Effector memory CD4-positive, alpha-beta T cell (primary cell): ENCODE data around the gene FBXL7.

Experiments used
- DNase-seq, 3 donors: peaks; one replicate each; pipeline ENCODE4 v3.0.0-alpha.2; 2020
- H3K27ac ChIP-seq: 2 replicates; pipeline ENCODE4 v1.7.0; 2013; ENCODE audit warnings: mild to moderate bottlenecking, low read length, moderate library complexity; ENCODE audit not compliant: insufficient read depth, poor library complexity, severe bottlenecking
- H3K27me3 ChIP-seq: replicated peaks from 2 replicates; pipeline ENCODE4 v1.7.0; 2013; ENCODE audit warnings: mild to moderate bottlenecking, low read length; ENCODE audit not compliant: insufficient read depth, control insufficient read depth, poor library complexity, severe bottlenecking
- H3K36me3 ChIP-seq: 2 replicates; pipeline ENCODE4 v1.7.0; 2013; ENCODE audit warnings: mild to moderate bottlenecking, low read length, moderate library complexity; ENCODE audit not compliant: control insufficient read depth, insufficient read depth
- H3K4me1 ChIP-seq: 2 replicates; pipeline ENCODE4 v1.7.0; 2013; ENCODE audit warnings: low read length, mild to moderate bottlenecking; ENCODE audit not compliant: control insufficient read depth, insufficient read depth, poor library complexity, severe bottlenecking
- H3K4me3 ChIP-seq: 2 replicates; pipeline ENCODE4 v1.7.0; 2013; ENCODE audit warnings: low read length, low read depth, mild to moderate bottlenecking; ENCODE audit not compliant: insufficient read depth, poor library complexity, severe bottlenecking
- H3K9me3 ChIP-seq: 2 replicates; pipeline ENCODE4 v1.7.0; 2013; ENCODE audit warnings: mild to moderate bottlenecking, low read length, moderate library complexity; ENCODE audit not compliant: control insufficient read depth

FBXL7 gene

DNA sequence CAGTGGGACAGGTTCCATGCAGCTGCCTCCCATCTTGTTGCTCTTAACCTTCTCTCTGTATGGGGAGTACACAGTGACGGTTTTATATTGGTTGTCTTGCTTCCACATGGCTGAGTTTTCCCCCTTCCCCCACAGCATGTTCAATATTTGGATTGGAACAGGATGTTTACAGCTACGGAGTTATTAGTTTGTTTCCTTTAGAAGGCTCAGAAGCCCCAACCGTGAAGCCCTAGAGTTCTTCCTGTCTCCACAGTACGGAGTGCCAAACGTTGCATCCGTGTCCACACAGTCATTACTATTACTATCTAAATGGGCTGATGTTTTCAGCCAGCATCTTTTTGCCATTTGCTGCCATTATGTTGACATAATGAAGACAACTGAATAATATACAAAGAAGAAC is 402.1 kb downstream of the FBXL7 start:
- Histone ChIP-seq H3K27me3 (no peaks in the 10 kb centered on the region), H3K36me3 (no peaks in the 10 kb centered on the region), H3K4me1 (no peaks in the 10 kb centered on the region), H3K4me3 (no peak overlapping the region), H3K9me3 (no peaks in the 10 kb centered on the region), H3K27ac (no peak overlapping the region)
- DNase-seq: no peak

DNA sequence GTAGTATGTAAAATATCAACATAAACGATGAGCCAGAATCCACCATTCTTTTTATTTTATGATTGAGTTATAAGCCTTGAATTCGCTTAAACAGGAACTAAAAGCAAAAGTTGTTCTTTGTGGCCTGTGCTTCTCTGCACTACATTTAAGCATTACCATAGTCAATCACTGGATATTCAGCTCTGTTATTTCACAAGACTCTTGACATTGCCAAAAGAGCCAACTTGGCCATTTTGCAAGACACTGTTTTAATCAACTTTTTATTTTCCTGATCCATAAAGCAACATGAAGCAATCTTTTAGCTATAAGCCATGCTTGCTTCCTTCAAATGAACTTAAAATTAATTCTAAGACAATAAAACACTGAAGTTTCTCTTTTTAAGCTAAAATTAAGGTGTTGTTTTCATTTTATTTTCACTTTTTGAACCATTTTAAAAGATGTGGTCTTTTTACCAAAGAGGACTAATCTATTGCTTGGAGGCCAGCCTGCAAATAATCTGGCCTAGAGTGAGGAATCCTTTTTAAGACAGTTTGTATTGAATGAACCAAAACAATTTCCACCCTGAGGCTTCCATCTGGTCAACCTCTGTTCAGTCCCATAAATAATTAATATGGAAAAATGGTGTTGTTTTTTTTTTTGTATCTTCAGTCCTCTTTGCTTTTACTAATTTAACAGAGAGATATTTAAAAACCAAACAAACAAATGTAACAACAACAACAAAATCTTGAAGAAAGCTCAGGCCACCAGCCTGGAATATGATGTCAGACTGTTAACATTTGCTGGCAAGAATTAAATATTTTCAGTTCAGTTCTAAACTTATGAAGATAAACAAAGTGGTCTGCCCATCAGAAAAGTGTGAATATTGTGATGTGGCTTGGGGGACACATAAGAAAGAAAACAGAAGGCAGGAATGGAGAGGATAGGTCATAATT is 405.2 kb downstream of the FBXL7 start:
- H3K9me3 ChIP-seq: no peaks in the 10 kb centered on the region
- DNase-seq: no peak
- H3K27me3 ChIP-seq: no peaks in the 10 kb centered on the region
- no peak overlapping the region for H3K4me3 ChIP-seq
- no peak overlapping the region for H3K27ac ChIP-seq
- H3K36me3 ChIP-seq: no peaks in the 10 kb centered on the region
- no peaks in the 10 kb centered on the region for H3K4me1 ChIP-seq

DNA sequence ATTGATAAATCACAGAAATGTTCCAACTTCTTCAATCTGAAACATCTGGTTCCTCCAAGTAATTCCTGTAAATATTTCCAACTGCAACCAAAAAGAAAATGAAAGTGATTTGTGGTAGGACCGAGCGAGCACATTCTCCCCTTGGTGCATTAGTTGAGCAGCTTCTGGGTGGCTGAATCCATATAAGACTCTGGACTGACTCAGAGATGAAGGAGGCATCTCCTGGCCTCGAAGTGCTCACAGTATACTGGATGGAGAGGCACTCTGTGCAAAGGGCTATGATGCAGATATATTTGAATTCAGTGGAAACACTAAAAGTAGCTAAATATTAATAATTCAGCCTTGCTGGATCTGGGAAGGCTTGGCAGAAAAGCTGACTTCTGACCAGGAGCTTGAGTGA is 414.7 kb downstream of the FBXL7 start:
- H3K4me3 ChIP-seq: no peak overlapping the region
- H3K4me1 ChIP-seq: no peaks in the 10 kb centered on the region
- no peaks in the 10 kb centered on the region for H3K9me3 ChIP-seq
- DNase-seq: no peak
- no peak overlapping the region for H3K27ac ChIP-seq
- no peaks in the 10 kb centered on the region for H3K36me3 ChIP-seq
- no peaks in the 10 kb centered on the region for H3K27me3 ChIP-seq

DNA sequence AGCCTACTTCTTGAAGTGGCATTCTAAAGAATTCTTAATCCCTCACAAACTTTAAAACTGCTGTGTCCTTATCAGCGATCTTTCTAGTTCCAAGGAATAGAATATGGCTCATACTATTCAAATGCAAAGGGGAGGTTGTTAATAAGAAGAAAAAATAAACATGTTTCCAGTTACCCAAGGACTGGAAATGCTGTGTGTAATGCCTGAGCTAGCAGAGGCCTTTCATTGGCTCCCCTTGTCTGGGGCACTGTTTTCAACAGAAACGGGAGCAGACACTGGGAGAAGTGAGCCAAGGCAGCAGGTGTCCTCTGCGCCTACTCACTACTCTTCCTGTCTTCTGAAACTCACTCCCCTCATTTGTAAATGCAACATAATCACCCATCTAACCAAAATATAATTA is 426.6 kb downstream of the FBXL7 start:
- no peak for DNase-seq
- H3K27ac ChIP-seq: no peak overlapping the region

DNA sequence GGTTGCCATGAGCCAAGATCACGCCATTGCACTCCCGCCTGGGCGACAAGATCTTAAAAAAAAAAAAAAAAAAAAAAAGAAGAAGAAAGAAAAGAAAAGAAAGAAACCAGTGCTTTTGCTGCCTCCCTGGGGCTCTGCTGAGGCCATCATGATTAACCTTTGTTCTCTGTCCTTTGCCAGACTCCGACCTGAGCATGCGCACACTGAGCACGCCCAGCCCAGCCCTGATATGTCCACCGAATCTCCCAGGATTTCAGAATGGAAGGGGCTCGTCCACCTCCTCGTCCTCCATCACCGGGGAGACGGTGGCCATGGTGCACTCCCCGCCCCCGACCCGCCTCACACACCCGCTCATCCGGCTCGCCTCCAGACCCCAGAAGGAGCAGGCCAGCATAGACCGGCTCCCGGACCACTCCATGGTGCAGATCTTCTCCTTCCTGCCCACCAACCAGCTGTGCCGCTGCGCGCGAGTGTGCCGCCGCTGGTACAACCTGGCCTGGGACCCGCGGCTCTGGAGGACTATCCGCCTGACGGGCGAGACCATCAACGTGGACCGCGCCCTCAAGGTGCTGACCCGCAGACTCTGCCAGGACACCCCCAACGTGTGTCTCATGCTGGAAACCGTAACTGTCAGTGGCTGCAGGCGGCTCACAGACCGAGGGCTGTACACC is 427.9 kb downstream of the FBXL7 start:
- H3K4me3 ChIP-seq: no peak overlapping the region
- no peaks in the 10 kb centered on the region for H3K4me1 ChIP-seq
- H3K36me3 ChIP-seq: no peaks in the 10 kb centered on the region
- no peaks in the 10 kb centered on the region for H3K27me3 ChIP-seq
- no peak overlapping the region for H3K27ac ChIP-seq
- no peaks in the 10 kb centered on the region for H3K9me3 ChIP-seq
- DNase-seq: no peak

More for the DNA sequence above, 426.6 kb downstream of the FBXL7 start:
- Histone ChIP-seq H3K27me3 (no peaks in the 10 kb centered on the region), H3K9me3 (no peaks in the 10 kb centered on the region), H3K36me3 (no peaks in the 10 kb centered on the region), H3K4me1 (no peaks in the 10 kb centered on the region), H3K4me3 (no peak overlapping the region)

DNA sequence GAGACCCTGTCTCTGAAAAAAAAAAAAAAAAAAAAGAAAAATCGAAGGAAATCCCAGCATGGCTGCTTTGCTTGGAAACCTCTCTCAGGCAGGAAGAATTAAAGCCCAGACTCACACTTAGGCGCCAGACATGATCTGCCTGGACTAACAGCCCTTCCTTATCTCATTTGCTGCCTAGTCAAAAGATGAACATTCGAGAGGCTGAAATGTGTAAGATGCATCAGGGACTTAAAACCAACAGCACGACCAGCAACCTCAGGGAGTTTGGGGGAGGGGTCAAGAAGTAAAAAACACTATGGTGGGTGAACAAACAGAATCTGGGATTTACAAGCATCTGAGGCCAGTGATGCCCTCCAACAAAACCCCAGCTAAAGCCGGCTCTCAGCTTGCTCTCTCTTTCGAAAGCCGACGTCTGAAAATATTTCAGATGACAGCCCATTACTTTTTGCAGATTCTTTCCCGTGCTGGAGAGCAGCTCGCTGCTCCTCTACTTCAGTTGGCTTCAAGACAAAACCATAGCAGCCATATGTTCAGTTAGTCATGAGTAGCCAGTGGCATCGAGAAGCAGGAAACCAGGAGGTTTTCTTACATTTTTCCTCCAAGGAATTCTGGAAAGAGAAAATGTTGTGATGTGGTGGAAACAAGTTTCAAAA is 429.8 kb downstream of the FBXL7 start:
- no peak overlapping the region for H3K4me3 ChIP-seq
- H3K4me1 ChIP-seq: no peaks in the 10 kb centered on the region
- H3K27ac ChIP-seq: no peak overlapping the region
- no peaks in the 10 kb centered on the region for H3K27me3 ChIP-seq
- H3K9me3 ChIP-seq: no peaks in the 10 kb centered on the region
- no peaks in the 10 kb centered on the region for H3K36me3 ChIP-seq
- DNase-seq: no peak

DNA sequence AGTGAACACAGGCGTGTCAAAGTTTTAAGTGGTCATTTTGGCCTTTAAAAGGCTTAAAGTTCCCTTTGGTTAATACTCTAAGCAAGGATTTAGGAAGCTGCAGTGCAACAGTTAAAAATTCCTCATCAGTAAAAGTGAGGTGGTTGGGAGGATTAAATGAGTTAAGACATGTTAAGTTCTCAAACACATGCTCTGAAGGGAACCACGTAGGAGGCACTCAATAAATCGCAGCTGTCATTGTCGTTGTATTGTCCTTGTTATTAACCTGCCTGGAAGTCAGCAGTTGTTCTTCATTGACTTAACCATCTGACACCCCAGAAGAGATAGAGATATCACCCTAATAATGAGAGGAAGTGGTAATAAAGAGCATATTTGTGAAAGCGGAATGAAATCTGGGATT is 432.1 kb downstream of the FBXL7 start:
- Histone ChIP-seq H3K4me3 (no peak overlapping the region), H3K9me3 (no peaks in the 10 kb centered on the region), H3K4me1 (no peaks in the 10 kb centered on the region), H3K27ac (no peak overlapping the region), H3K36me3 (no peaks in the 10 kb centered on the region), H3K27me3 (no peaks in the 10 kb centered on the region)
- DNase-seq: no peak

DNA sequence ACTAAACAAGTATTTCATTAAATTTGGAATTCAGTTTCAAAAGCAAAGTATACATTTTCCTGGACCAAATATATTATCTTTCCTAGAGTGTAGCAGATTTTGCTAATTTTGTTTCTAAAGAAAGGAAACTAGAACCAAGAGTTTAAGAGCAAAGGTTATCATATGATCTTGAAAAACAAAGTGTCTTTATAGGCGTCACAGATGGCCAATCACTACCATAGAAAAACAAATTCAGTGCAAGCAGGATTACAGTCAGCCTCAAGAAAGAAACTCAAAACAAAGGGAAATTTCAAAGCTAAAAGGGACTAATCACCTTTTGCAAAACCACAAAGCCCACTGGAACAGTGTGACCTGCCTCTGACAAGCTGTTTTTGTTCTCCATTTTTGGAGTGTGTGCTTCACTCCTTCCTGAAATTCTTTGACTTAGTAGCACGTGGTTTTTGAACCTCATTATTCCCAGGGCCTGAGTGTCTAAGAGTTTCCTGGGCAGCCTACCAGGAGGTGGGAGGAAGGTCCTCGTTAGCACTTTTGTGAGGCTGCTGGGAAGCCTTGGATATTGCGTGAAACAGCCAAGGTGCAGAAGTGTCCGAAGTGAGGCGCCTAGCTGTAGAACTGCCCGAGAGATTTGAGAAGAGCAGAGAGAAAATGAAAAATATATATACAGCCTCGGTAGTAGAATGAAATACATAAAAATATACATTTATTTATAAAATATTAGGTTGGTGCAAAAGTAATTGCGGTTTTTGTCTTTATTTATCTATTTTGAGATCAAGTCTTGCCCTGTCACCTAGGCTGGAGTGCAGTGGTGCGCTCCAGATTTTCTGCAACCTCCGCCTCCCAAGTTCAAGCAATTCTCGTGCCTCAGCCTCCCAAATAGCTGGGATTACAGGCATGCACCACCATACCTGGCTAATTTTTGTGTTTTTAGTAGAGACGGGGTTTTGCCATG is 433.6 kb downstream of the FBXL7 start:
- no peak for DNase-seq
- Histone ChIP-seq H3K27me3 (no peaks in the 10 kb centered on the region), H3K4me3 (no peak overlapping the region), H3K36me3 (no peaks in the 10 kb centered on the region), H3K9me3 (no peaks in the 10 kb centered on the region), H3K4me1 (no peaks in the 10 kb centered on the region), H3K27ac (no peak overlapping the region)

DNA sequence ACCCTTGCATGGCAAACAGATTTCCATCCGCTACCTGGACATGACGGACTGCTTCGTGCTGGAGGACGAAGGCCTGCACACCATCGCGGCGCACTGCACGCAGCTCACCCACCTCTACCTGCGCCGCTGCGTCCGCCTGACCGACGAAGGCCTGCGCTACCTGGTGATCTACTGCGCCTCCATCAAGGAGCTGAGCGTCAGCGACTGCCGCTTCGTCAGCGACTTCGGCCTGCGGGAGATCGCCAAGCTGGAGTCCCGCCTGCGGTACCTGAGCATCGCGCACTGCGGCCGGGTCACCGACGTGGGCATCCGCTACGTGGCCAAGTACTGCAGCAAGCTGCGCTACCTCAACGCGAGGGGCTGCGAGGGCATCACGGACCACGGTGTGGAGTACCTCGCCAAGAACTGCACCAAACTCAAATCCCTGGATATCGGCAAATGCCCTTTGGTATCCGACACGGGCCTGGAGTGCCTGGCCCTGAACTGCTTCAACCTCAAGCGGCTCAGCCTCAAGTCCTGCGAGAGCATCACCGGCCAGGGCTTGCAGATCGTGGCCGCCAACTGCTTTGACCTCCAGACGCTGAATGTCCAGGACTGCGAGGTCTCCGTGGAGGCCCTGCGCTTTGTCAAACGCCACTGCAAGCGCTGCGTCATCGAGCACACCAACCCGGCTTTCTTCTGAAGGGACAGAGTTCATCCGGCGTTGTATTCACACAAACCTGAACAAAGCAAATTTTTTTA is 436.7 kb downstream of the FBXL7 start:
- no peak for DNase-seq
- no peaks in the 10 kb centered on the region for H3K36me3 ChIP-seq
- no peak overlapping the region for H3K4me3 ChIP-seq
- H3K9me3 ChIP-seq: no peaks in the 10 kb centered on the region
- H3K27ac ChIP-seq: no peak overlapping the region
- H3K4me1 ChIP-seq: no peaks in the 10 kb centered on the region
- no peaks in the 10 kb centered on the region for H3K27me3 ChIP-seq
